ENCODE measurements around the gene FOXK2.

DNA sequence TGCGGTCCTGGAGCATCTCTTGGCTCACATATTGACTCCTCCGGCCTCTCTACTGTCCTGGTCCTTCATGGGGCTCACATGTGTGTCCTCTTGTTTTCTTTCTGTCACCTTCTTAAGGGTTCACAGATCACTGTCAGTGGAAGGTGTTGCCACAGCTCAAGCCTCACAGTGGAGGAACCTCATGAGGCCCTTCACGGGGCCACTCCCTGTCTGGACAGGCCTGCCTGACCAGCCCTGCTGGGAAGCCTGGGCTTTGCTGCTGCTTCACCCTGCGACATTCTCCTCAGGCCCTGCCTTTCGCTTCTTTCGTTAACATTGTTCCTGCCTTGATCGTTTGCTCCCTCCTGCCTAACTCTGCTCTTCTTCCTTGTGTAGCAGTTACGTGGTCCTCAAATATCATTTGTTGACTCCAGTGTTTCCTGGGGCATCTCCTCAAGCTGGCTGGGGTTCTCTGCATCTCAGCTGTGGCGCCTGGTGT, 72.8 kb downstream of the FOXK2 start:
- TF ChIP-seq EZH2 (IDR thresholded peaks at IDR 0.05; ENCODE audit: borderline replicate concordance, insufficient read depth, low read depth, low read length, poor library complexity, severe bottlenecking) (no peak), CTCF (IDR thresholded peaks at IDR 0.05) (no peak)

All from B cell (primary cell).